IPS-15b (cell line): ENCODE results near the gene CYBA.

Experiments used
- H3K27me3 ChIP-seq: one replicate; pipeline ENCODE4 v1.6.1; 2013; ENCODE audit warnings: low read length; ENCODE audit not compliant: control insufficient read depth, insufficient read depth
- H3K36me3 ChIP-seq: one replicate; pipeline ENCODE4 v1.6.1; 2013; ENCODE audit warnings: low read length; ENCODE audit not compliant: control insufficient read depth, insufficient read depth
- H3K4me1 ChIP-seq: one replicate; pipeline ENCODE4 v1.6.1; 2013; ENCODE audit warnings: mild to moderate bottlenecking, low read length; ENCODE audit not compliant: control insufficient read depth, insufficient read depth
- H3K4me3 ChIP-seq: one replicate; pipeline ENCODE4 v1.5.1; 2013; ENCODE audit warnings: low read depth, low read length
- H3K9ac ChIP-seq: one replicate; pipeline ENCODE4 v1.6.1; 2013; ENCODE audit warnings: low read depth, mild to moderate bottlenecking, low read length
- H3K9me3 ChIP-seq: one replicate; pipeline ENCODE4 v1.6.1; 2013; ENCODE audit warnings: mild to moderate bottlenecking, low read length; ENCODE audit not compliant: control insufficient read depth, insufficient read depth

CYBA gene

DNA sequence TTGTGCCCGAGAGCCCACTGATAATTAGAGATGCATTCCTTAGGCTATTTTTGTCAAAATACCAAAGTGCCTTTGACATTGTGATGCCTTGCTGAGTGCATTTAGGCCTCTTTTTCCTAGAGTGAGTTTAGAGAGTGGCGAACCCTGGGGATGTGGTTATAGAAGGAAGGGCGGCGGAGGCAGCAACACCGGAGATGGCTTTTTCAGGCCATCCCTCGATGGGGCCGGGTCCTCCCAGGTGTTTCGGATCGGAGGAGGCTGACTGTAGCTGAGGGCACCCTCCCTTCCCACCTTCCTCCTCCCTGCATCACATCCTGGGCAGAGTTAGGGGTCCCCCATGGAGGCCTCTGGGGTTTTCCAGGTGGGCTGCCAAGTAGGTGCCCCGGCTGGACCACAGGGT lies 42.0 kb upstream of the CYBA start:
- no peaks in the 10 kb centered on the region for H3K9me3 ChIP-seq
- no peak overlapping the region for H3K9ac ChIP-seq
- H3K4me1 ChIP-seq = peaks cover 2% of the 10 kb centered on the region
- H3K27me3 ChIP-seq = peaks cover 2% of the 10 kb centered on the region
- H3K36me3 ChIP-seq = peaks cover 11% of the 10 kb centered on the region
- no peak overlapping the region for H3K4me3 ChIP-seq

DNA sequence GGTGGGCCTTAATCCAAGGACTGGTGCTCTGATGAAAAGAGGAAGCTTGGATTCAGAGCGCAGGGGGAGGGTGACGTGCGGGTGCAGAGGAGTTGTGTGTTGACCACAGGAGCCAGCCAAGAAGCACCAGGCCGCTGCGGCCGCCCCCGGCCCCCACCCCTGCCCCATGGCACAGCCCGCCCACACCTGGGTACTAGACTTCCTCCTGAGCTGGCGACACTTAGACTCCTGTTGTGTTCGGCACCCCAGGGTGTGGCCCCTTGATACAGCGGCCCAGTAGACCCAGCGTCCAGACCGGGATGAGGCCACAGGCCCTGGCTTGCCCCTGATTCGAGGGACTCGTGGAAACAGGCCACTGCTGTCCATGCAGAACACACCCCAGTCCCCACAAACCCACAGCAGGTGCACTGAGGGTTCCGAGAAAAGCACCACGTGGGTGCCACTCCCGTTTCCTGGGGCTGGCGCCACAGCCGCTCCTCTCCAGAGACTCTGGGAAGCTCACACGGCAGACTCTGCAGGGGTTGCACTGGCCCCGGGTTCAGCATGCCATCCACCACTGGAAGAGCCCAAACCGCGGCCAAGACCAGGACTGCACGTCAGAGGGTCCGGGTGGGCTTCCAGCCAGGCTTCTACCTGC lies 41.2 kb upstream of the CYBA start:
- no peak overlapping the region for H3K9ac ChIP-seq
- H3K36me3 ChIP-seq = peaks cover 4% of the 10 kb centered on the region
- peaks cover 6% of the 10 kb centered on the region for H3K27me3 ChIP-seq
- H3K9me3 ChIP-seq = no peaks in the 10 kb centered on the region
- no peak overlapping the region for H3K4me3 ChIP-seq
- H3K4me1 ChIP-seq = peaks cover 2% of the 10 kb centered on the region

DNA sequence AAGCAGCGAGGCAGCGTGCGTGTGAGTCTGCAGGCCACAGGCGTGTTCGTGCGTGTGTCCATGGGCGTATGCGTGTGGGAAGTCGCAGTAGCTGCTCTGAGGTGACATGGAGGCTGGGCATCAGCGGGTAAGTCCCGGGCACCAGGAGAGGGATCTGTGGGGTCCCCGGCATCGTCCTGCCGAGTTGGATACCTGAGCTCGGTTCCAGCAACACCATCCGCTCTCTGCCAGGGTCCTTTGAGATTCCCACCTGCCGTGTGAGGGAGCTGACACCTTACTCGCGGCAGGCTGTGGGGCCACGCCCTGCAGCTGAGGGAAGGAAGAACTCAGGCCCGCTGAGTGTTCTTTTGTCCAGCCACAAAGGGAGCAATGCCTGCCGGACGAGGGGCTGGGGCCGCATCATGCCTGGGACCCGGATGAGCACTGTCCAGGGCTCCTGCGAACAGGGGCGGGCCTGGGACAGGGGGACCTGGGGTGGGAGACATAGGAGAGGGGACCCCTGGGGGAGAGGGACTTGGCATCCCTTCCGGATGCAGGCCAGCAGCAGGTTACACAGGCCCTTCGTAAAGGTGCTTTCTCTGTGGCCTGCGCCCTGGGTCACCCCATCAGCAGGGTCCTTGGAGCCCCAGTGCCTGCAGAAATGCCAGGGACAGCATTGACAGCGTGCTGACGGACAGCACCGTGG lies 40.4 kb upstream of the CYBA start:
- Histone ChIP-seq H3K9ac (no peak overlapping the region), H3K4me1 (peaks cover 5% of the 10 kb centered on the region), H3K36me3 (peaks cover 3% of the 10 kb centered on the region), H3K27me3 (peaks cover 12% of the 10 kb centered on the region), H3K4me3 (no peak overlapping the region), H3K9me3 (no peaks in the 10 kb centered on the region)

DNA sequence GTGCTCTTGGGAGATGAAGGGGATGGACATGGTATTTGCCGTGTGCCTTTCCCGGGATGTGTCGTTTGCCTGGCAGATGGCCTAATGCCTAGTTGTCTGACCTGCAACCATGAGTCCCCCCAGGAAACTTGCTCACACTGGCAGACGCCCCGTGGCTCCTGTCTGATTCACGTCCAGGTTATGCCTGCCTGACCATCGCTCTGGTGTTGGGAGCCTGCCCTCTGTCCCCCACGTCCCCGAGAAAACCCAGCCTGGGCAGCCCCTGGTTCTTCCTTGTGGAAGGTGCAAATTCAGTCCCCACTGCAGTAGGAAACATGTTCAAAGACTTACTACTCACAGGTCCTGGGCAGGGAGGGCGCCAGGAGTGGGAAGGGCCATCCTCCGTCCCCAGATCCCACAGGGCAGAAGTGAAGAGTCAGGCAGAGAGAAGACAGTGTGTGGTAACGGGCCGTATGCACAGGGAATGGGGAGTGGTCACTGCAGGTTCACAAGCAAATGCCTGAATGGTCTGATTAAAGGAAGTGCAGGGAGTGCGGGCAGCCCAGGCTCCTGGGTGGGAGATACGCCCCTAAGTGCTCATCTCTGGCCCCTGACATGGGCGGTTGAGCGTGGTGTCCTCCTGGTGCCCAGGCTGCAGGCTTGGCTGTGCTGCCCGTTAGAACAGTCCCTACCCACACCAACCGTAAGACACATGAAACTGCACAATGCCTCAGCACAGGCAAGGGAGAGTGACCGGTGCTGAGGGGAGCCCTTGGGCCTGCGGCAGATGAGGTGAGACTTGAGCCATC lies 39.7 kb upstream of the CYBA start:
- Histone ChIP-seq H3K27me3 (peaks cover 12% of the 10 kb centered on the region), H3K4me1 (peaks cover 5% of the 10 kb centered on the region), H3K9ac (no peak overlapping the region), H3K4me3 (no peak overlapping the region), H3K9me3 (no peaks in the 10 kb centered on the region), H3K36me3 (no peaks in the 10 kb centered on the region)

DNA sequence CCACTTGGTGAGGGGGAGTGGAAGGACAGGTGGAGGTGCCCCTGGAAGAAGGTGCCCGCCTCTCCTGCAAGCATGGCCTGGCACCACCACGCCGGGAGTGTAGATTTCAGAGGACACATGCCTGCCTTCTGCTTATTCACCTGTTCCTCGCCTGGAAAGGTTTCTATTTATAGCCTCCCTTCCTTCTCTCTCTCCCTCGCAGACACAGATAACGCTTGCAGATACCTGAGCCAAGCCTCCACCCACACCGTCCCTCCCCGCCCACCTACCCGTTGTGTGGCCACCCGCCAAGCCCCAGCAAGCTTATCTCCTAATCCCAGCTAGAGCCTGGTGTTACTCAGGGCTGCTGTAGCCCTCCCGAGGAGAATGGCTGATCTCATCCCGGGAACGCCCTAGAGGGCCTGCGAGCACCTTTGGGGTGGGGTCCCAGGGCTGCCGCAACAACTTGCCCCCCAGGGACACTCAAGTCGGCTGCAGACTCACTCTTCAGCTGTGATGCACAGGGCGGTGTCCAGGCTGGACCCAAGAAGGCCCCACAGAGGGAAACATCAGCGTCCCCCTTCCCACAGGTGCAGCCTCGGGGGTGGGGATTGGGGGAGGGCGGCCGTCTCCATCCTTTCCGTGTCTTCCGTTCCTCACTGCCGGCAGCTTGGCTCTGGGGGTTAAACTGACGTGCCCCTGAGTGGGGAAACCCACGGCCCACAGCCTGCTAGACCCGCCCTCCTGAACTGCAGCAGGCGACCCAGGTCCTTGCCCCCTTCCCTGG lies 37.3 kb upstream of the CYBA start:
- Histone ChIP-seq H3K36me3 (no peaks in the 10 kb centered on the region), H3K4me1 (peaks cover 5% of the 10 kb centered on the region), H3K9ac (no peak overlapping the region), H3K4me3 (no peak overlapping the region), H3K27me3 (peaks cover 12% of the 10 kb centered on the region), H3K9me3 (no peaks in the 10 kb centered on the region)

DNA sequence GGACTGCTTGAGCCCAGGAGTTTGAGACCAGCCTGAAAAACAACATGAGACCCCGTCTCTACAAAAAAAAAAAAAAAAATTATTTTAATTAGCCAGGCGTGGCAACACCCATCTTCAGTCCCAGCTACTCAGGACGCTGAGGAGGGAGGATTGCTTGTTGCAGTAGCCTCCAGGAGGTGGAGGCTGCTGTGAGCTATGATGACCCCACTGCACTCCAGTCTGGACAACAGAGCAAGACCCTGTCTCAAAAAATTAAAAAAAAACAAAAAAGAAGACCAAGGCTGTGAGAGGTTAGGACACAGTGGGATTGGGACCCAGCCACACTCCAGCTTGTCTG lies 36.8 kb upstream of the CYBA start:
- no peak overlapping the region for H3K9ac ChIP-seq
- peaks cover 5% of the 10 kb centered on the region for H3K4me1 ChIP-seq
- no peaks in the 10 kb centered on the region for H3K36me3 ChIP-seq
- no peak overlapping the region for H3K4me3 ChIP-seq
- no peaks in the 10 kb centered on the region for H3K9me3 ChIP-seq
- peaks cover 12% of the 10 kb centered on the region for H3K27me3 ChIP-seq

DNA sequence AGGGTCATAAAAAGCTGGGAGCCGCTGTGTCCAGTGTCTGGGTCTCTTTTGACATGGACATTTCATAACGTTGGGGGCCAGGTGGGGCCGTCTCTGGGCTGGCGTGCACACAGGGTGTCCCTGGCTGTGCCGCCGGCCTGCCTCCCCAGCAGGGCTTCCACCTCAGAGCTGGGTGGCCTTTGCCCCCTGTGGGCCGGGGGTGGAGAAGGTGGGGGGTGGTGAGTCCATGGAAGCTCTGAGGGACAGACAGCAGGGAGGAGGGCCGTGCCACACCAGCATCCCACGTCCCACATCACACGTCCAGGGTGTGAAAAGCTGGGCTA lies 36.4 kb upstream of the CYBA start:
- Histone ChIP-seq H3K4me1 (peaks cover 5% of the 10 kb centered on the region), H3K36me3 (no peaks in the 10 kb centered on the region), H3K9ac (no peak overlapping the region), H3K9me3 (no peaks in the 10 kb centered on the region), H3K4me3 (no peak overlapping the region), H3K27me3 (peaks cover 12% of the 10 kb centered on the region)

DNA sequence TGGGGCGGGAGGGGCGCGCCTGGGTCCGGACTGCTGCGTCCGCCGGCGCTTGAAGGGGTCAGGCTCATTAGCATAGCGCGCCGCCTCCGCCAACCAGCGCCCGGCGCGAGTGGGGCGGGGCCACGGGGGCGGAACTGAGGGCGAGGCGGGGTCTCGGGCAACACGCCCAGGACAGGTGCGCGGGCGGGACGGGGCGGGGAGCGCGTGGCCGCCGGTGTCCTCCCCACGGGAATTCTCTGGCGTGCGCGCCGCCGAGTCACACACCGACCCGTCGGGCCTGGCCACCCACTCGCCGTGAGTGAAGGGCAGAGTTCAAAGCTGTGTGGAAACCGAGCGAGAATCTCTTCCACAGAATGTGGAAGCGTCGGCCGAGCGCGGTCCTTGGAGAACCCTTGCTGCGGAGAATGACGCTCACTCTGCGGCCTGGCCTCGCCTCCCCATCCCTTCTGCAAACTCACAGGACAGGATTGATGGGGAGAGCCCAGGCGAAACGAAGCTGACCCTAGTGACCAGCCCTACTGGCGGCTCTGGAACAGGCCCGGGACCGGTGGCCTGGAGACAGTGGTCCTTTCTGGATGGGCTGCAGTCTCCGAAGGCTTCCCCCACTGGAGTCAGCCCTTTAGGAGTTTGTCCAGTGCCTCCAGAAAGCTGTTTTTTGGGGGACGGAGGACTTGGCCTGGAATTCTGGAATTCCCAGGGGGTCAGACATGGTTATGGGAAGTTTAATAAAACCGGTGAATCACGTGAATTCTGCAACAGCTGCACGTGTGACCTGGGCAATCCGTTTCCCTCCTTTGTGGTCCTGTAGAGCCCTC lies 35.8 kb upstream of the CYBA start, which contains the start of gene SNAI3:
SNAI3 (minus strand) TSS at position 69 of the 815 bp plus-strand sequence. CDS start 101 bp downstream, outside the sequence.
- Histone ChIP-seq H3K36me3 (no peaks in the 10 kb centered on the region), H3K4me3 (peak within 1 kb of the TSS; percentile 67), H3K4me1 (peaks cover 5% of the 10 kb centered on the region), H3K9me3 (no peaks in the 10 kb centered on the region), H3K27me3 (peaks cover 12% of the 10 kb centered on the region), H3K9ac (peak within 1 kb of the TSS; percentile 65)

DNA sequence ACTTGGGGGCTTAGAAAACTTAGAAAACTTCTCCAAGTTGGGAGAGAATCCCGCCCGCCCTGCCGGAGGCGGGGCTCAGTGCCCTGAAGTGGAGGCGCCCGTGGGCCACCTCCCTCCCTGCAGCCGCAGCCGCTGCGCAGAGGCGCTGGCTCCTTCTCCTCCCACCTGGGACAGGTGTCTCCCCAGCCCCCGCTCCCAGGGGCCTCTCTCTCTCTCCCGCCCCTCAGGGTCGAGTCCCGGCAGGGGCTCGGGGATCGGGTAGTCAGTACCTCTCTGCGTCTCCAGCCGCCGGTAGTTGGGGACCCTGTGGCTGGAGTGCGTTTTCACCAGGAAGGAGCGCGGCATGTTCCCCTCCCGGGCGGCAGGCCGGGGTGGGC lies 35.2 kb upstream of the CYBA start:
- H3K9ac ChIP-seq = peak overlapping the region; percentile 65
- no peaks in the 10 kb centered on the region for H3K36me3 ChIP-seq
- H3K4me3 ChIP-seq = peak overlapping the region; percentile 67
- peaks cover 12% of the 10 kb centered on the region for H3K27me3 ChIP-seq
- H3K4me1 ChIP-seq = peaks cover 5% of the 10 kb centered on the region
- H3K9me3 ChIP-seq = no peaks in the 10 kb centered on the region

DNA sequence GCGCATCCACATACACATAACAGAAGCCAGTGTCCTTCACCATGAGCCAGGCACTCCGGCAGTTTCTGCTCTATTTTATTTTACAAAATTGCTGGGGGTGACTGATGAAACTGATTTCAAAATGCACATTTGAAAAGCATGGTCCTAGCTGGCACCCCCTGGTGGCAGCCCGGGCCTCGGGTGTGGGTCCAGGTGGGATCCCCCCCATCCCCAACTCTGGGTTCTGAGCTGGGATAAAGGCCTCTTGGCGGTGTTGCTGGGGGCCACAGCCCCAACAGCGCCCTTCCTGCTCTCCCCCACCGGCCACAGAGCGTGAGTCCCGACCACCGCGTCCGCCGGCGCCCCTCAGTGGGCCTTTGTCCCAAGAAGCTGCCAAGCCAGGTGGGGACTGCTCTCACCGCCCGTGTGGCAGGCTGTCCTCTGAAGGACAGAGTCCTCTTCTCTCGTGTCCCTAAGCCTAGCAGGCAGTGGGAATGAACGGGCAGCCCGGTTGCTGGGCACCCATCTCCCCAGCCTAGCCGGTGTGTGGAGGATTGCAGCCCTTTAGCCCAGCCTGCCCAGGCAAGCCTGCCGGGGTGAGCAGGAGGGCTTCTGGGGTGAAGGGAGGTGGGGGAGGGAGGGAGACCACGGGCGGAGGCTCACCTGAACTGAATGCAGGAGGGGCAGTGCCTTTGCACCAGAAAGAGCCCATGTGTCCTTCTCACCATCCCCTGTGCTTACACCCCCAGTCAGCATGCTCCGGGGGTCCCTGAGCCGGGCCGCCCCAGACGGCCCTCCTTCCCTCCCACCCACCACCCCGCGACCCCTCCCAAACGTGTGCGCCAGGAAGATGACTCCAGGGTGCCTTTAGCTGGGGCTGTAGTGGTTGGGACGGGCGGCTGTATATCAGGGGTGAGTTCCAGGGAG lies 34.6 kb upstream of the CYBA start:
- Histone ChIP-seq H3K4me3 (peak overlapping the region; percentile 67), H3K27me3 (peaks cover 12% of the 10 kb centered on the region), H3K9ac (peak overlapping the region; percentile 65), H3K36me3 (no peaks in the 10 kb centered on the region), H3K9me3 (no peaks in the 10 kb centered on the region), H3K4me1 (peaks cover 5% of the 10 kb centered on the region)
